Smooth muscle cell (in vitro differentiated cells): ENCODE data around the gene LRRC42. TPM values are rescaled to one million over a fixed set of nuclear protein-coding genes. Genes with fewer than 3 reads are reported as not detected.

Experiments
- DNase-seq: peaks from one replicate; lab custom pipeline; 2025; ENCODE audit not compliant: unreplicated experiment; lab: John Stamatoyannopoulos, UW
- H2AFZ ChIP-seq: fragments of 200-600 bp; sonication (generic); 2 replicates; pipeline ENCODE4 v1.6.0; 2016; ENCODE audit warnings: antibody characterized with exemption, low read depth, mild to moderate bottlenecking
- H3F3A ChIP-seq: fragments of 200-600 bp; sonication (generic); 2 replicates; pipeline ENCODE4 v1.6.0; 2017; ENCODE audit warnings: antibody characterized with exemption, low read depth
- H3K27ac ChIP-seq: fragments of 200-600 bp; sonication (generic); 2 replicates; pipeline ENCODE4 v1.5.1; 2016; ENCODE audit warnings: low read depth, mild to moderate bottlenecking
- H3K27me3 ChIP-seq: fragments of 200-600 bp; sonication (generic); 2 replicates; pipeline ENCODE4 v1.6.1; 2016; ENCODE audit warnings: low read depth, mild to moderate bottlenecking
- H3K36me3 ChIP-seq: fragments of 200-600 bp; sonication (generic); 2 replicates; pipeline ENCODE4 v1.5.1; 2016; ENCODE audit warnings: low read depth
- H3K4me1 ChIP-seq: fragments of 200-600 bp; sonication (generic); 2 replicates; pipeline ENCODE4 v1.5.1; 2016; ENCODE audit warnings: low read depth
- H3K4me2 ChIP-seq: fragments of 200-600 bp; sonication (generic); 2 replicates; pipeline ENCODE4 v1.6.0; 2016; ENCODE audit warnings: mild to moderate bottlenecking
- H3K4me3 ChIP-seq: fragments of 200-600 bp; sonication (generic); 2 replicates; pipeline ENCODE4 v1.5.1; 2016; ENCODE audit warnings: mild to moderate bottlenecking
- H3K79me2 ChIP-seq: fragments of 200-600 bp; sonication (generic); 2 replicates; pipeline ENCODE4 v1.6.0; 2016; ENCODE audit warnings: low read depth, mild to moderate bottlenecking
- H3K9ac ChIP-seq: fragments of 200-600 bp; sonication (generic); 2 replicates; pipeline ENCODE4 v1.6.0; 2016; ENCODE audit warnings: low read depth
- H3K9me3 ChIP-seq: fragments of 200-600 bp; sonication (generic); replicated peaks from 2 replicates; pipeline ENCODE4 v1.5.1; 2016; ENCODE audit warnings: low read depth
- H4K20me1 ChIP-seq: fragments of 200-600 bp; sonication (generic); 2 replicates; pipeline ENCODE4 v1.6.0; 2016; ENCODE audit warnings: low read depth
- WGBS: methylation state at CpG from one replicate; pipeline ENCODE4 v1.1.7; 2016; ENCODE audit warnings: low lambda C conversion rate; 5-methylcytosine and 5-hydroxymethylcytosine counted together
- polyA plus RNA-seq: library from polyadenylated mRNA; unstranded; fragments of >200 nt; fragmentation: Nextera tagmentation; extraction: Ambion mirVana; gene quantifications from 2 replicates; pipeline ENCODE4 v1.2.1, GENCODE V29; 2016
- total RNA-seq: library from RNA; depleted of rRNA; stranded (reverse); fragments of >200 nt; gene quantifications from 2 replicates; pipeline ENCODE4 v1.2.3, GENCODE V29; 2014
- TF ChIP-seq, protein P1 (sequence below): fragments of 200-600 bp; sonication (generic); IDR thresholded peaks from 2 replicates; pipeline ENCODE4 v1.5.1; 2017; ENCODE audit warnings: borderline replicate concordance, mild to moderate bottlenecking, antibody characterized with exemption; ENCODE audit not compliant: insufficient read depth, poor library complexity, severe bottlenecking

Gene LRRC42
- total and polyA plus RNA-seq, 2 experiments from 2014 or later, result 36.5 to 37.0 TPM

DNA sequence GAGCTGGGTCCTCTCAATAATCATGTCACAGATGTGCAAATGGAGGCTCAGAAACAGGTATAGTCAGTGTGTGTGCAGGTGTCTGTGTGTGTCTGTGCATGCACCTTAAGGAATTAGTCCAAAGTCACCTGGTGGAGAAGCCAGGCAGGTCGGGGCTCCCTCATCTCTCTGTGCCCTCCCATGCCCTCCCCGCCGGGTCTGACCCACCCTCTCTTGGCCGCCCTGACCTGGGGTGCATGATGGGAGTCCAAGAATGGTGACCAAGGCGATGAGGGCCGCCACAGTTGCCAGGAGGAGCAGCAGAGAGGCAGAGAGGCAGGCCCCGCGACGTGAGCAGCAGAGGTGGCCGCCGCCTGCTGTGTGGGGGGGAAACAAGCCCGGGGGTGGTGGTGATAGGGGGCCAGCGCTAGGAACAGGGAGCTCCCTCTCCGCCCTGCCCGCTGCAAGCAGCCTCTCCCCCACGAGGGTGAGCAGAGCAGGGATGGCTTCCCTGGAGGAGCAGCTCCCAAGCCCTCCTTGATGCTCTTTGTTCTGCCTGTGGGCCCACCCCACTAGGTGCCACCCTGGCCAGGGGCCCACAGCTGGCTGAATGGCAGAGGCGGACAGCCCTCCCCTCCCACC, 68.0 kb downstream of the LRRC42 start:
- H2AFZ ChIP-seq, result no peak overlapping the region
- H3K27me3 ChIP-seq, result peaks cover 12% of the 10 kb centered on the region
- H3K9me3 ChIP-seq, result no peaks in the 10 kb centered on the region
- no peak overlapping the region for H3K4me2 ChIP-seq
- DNase-seq, result no peak
- H3K4me1 ChIP-seq, result no peaks in the 10 kb centered on the region
- no peaks in the 10 kb centered on the region for H3K79me2 ChIP-seq
- no peaks in the 10 kb centered on the region for H4K20me1 ChIP-seq
- H3K9ac ChIP-seq, result no peak overlapping the region
- no peak overlapping the region for H3K27ac ChIP-seq
- H3K36me3 ChIP-seq, result no peaks in the 10 kb centered on the region
- no peaks in the 10 kb centered on the region for H3F3A ChIP-seq
- TF ChIP-seq, protein P1, sequence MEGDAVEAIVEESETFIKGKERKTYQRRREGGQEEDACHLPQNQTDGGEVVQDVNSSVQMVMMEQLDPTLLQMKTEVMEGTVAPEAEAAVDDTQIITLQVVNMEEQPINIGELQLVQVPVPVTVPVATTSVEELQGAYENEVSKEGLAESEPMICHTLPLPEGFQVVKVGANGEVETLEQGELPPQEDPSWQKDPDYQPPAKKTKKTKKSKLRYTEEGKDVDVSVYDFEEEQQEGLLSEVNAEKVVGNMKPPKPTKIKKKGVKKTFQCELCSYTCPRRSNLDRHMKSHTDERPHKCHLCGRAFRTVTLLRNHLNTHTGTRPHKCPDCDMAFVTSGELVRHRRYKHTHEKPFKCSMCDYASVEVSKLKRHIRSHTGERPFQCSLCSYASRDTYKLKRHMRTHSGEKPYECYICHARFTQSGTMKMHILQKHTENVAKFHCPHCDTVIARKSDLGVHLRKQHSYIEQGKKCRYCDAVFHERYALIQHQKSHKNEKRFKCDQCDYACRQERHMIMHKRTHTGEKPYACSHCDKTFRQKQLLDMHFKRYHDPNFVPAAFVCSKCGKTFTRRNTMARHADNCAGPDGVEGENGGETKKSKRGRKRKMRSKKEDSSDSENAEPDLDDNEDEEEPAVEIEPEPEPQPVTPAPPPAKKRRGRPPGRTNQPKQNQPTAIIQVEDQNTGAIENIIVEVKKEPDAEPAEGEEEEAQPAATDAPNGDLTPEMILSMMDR, result no peak
- no peak overlapping the region for H3K4me3 ChIP-seq
- WGBS, result 86% methylated on average over 11 of the region's 17 CpGs

GRCh38 chr1:54016343-54017282, 70.5 kb downstream of the LRRC42 start:
- Histone ChIP-seq H2AFZ (no peak overlapping the region), H3K27me3 (peaks cover 6% of the 10 kb centered on the region), H3K27ac (no peak overlapping the region), H3K79me2 (no peaks in the 10 kb centered on the region), H3K9ac (no peak overlapping the region), H3K4me3 (no peak overlapping the region), H3F3A (no peaks in the 10 kb centered on the region), H4K20me1 (no peaks in the 10 kb centered on the region), H3K36me3 (no peaks in the 10 kb centered on the region), H3K4me1 (no peaks in the 10 kb centered on the region), H3K4me2 (no peak overlapping the region), H3K9me3 (no peaks in the 10 kb centered on the region)
- 55% methylated on average over 8 of the region's 8 CpGs for WGBS
- no peak for DNase-seq
- TF ChIP-seq, protein P1, result no peak

Other genes with a start within 250 kb of the LRRC42 start
- gene GLIS1, start 207.2 kb upstream of the LRRC42 start, total RNA-seq, result 0.36 and 1.1 TPM in 2 replicates
- 4.9 and 6.2 TPM in 2 replicates for gene GLIS1, start 207.2 kb upstream of the LRRC42 start, polyA plus RNA-seq
- 20.2 and 28.4 TPM in 2 replicates for gene NDC1, start 108.1 kb upstream of the LRRC42 start, total RNA-seq
- gene NDC1, start 108.1 kb upstream of the LRRC42 start, polyA plus RNA-seq, result 4.9 and 5.5 TPM in 2 replicates
- 44.2 and 45.9 TPM in 2 replicates for gene YIPF1, start 56.6 kb upstream of the LRRC42 start, total RNA-seq
- gene YIPF1, start 56.6 kb upstream of the LRRC42 start, polyA plus RNA-seq, result 32.4 and 33.0 TPM in 2 replicates
- gene DIO1, start 52.2 kb upstream of the LRRC42 start, total RNA-seq, result not detected in 2 replicates
- gene DIO1, start 52.2 kb upstream of the LRRC42 start, polyA plus RNA-seq, result 0.16 TPM in 1 of 2 replicates, not detected in the other
- 23.3 and 27.4 TPM in 2 replicates for gene IFT25, start 651 bp upstream of the LRRC42 start, total RNA-seq
- gene IFT25, start 651 bp upstream of the LRRC42 start, polyA plus RNA-seq, result 45.1 and 46.3 TPM in 2 replicates
- gene LDLRAD1, start 71.8 kb downstream of the LRRC42 start, total RNA-seq, result not detected in 2 replicates
- gene LDLRAD1, start 71.8 kb downstream of the LRRC42 start, polyA plus RNA-seq, result not detected in 2 replicates
- 358 and 402 TPM in 2 replicates for gene TMEM59, start 106.9 kb downstream of the LRRC42 start, total RNA-seq
- 427 and 444 TPM in 2 replicates for gene TMEM59, start 106.9 kb downstream of the LRRC42 start, polyA plus RNA-seq
- gene TCEANC2, start 107.3 kb downstream of the LRRC42 start, total RNA-seq, result 2.1 and 4.9 TPM in 2 replicates
- gene TCEANC2, start 107.3 kb downstream of the LRRC42 start, polyA plus RNA-seq, result 2.3 and 4.6 TPM in 2 replicates
- not detected in 2 replicates for gene CDCP2, start 206.7 kb downstream of the LRRC42 start, total RNA-seq
- gene CDCP2, start 206.7 kb downstream of the LRRC42 start, polyA plus RNA-seq, result not detected in 2 replicates